ENCODE results near the gene DICER1. TPM values are rescaled to one million over a fixed set of nuclear protein-coding genes. Genes with fewer than 3 reads are reported as not detected.

The DICER1 gene
- total RNA-seq, 1 donor from 2014 or later, result 63.3 TPM

GRCh38 chr14:95052016-95052585, 105.2 kb downstream of the DICER1 start:
- no peak overlapping the region for H3K4me3 Mint-ChIP-seq (ENCODE audit: unreplicated experiment)
- TF ChIP-seq CTCF (IDR thresholded peaks at IDR 0.05), result no peak
- peaks cover 2% of the 10 kb centered on the region for H3K9me3 Mint-ChIP-seq (ENCODE audit: low read depth)
- DNase-seq (ENCODE audit: low spot score), result peak; percentile 64
- H3K27ac Mint-ChIP-seq (ENCODE audit: unreplicated experiment), result no peak overlapping the region
- no peaks in the 10 kb centered on the region for H3K4me1 Mint-ChIP-seq (ENCODE audit: low read depth)
- peaks cover 13% of the 10 kb centered on the region for H3K27me3 Mint-ChIP-seq (ENCODE audit: low read depth)
- H3K36me3 Mint-ChIP-seq (ENCODE audit: low read depth), result no peaks in the 10 kb centered on the region

GRCh38 chr14:95049952-95050351, 107.4 kb downstream of the DICER1 start:
- peaks cover 13% of the 10 kb centered on the region for H3K27me3 Mint-ChIP-seq (ENCODE audit: low read depth)
- no peak overlapping the region for H3K27ac Mint-ChIP-seq (ENCODE audit: unreplicated experiment)
- no peak overlapping the region for H3K4me3 Mint-ChIP-seq (ENCODE audit: unreplicated experiment)
- no peak for TF ChIP-seq CTCF (IDR thresholded peaks at IDR 0.05)
- H3K4me1 Mint-ChIP-seq (ENCODE audit: low read depth), result no peaks in the 10 kb centered on the region
- H3K9me3 Mint-ChIP-seq (ENCODE audit: low read depth), result peaks cover 2% of the 10 kb centered on the region
- DNase-seq (ENCODE audit: low spot score), result no peak
- H3K36me3 Mint-ChIP-seq (ENCODE audit: low read depth), result no peaks in the 10 kb centered on the region

- no peak for TF ChIP-seq CTCF (IDR thresholded peaks at IDR 0.05)
- Mint-ChIP-seq H3K36me3 (ENCODE audit: low read depth) (no peaks in the 10 kb centered on the region), H3K27ac (ENCODE audit: unreplicated experiment) (no peak overlapping the region), H3K4me1 (ENCODE audit: low read depth) (no peaks in the 10 kb centered on the region), H3K9me3 (ENCODE audit: low read depth) (peaks cover 2% of the 10 kb centered on the region), H3K27me3 (ENCODE audit: low read depth) (peaks cover 13% of the 10 kb centered on the region), H3K4me3 (ENCODE audit: unreplicated experiment) (no peak overlapping the region)
- DNase-seq (ENCODE audit: low spot score), result peak; percentile 55
Measured at GRCh38 chr14:95048771-95049312, 108.5 kb downstream of the DICER1 start.

GRCh38 chr14:95047754-95048153, 109.6 kb downstream of the DICER1 start:
- peaks cover 2% of the 10 kb centered on the region for H3K9me3 Mint-ChIP-seq (ENCODE audit: low read depth)
- TF ChIP-seq CTCF (IDR thresholded peaks at IDR 0.05), result no peak
- H3K4me1 Mint-ChIP-seq (ENCODE audit: low read depth), result no peaks in the 10 kb centered on the region
- H3K4me3 Mint-ChIP-seq (ENCODE audit: unreplicated experiment), result no peak overlapping the region
- DNase-seq (ENCODE audit: low spot score), result peak; percentile 6
- no peak overlapping the region for H3K27ac Mint-ChIP-seq (ENCODE audit: unreplicated experiment)
- H3K27me3 Mint-ChIP-seq (ENCODE audit: low read depth), result peaks cover 13% of the 10 kb centered on the region
- no peaks in the 10 kb centered on the region for H3K36me3 Mint-ChIP-seq (ENCODE audit: low read depth)

- Mint-ChIP-seq H3K4me3 (ENCODE audit: unreplicated experiment) (no peak overlapping the region), H3K27ac (ENCODE audit: unreplicated experiment) (no peak overlapping the region), H3K27me3 (ENCODE audit: low read depth) (peaks cover 13% of the 10 kb centered on the region), H3K9me3 (ENCODE audit: low read depth) (peaks cover 2% of the 10 kb centered on the region), H3K4me1 (ENCODE audit: low read depth) (peaks cover 2% of the 10 kb centered on the region), H3K36me3 (ENCODE audit: low read depth) (no peaks in the 10 kb centered on the region)
- DNase-seq (ENCODE audit: low spot score), result peak; percentile 87
- no peak for TF ChIP-seq CTCF (IDR thresholded peaks at IDR 0.05)
Measured at GRCh38 chr14:95046711-95047681, 110.3 kb downstream of the DICER1 start.
